HUES6 (cell line): ENCODE results near the gene UTP3.
A peak's percentile ranks its signal among the peaks of the same experiment; 100 is the strongest.
"Not testable (repeated sequence)": the region's sequence is repeated elsewhere in the genome, so short reads cannot be mapped to it uniquely, and the experiment has no call there.

Experiments
- H3K27ac ChIP-seq: 2 replicates; pipeline ENCODE4 v1.7.0; 2013; ENCODE audit warnings: low read depth, mild to moderate bottlenecking, low read length, inconsistent platforms
- H3K27me3 ChIP-seq: 2 replicates; pipeline ENCODE4 v1.6.1; 2013; ENCODE audit warnings: low read length; ENCODE audit not compliant: control insufficient read depth, insufficient read depth
- H3K36me3 ChIP-seq: 2 replicates; pipeline ENCODE4 v1.6.1; 2013; ENCODE audit warnings: low read length; ENCODE audit not compliant: control insufficient read depth, insufficient read depth
- H3K4me1 ChIP-seq: 2 replicates; pipeline ENCODE4 v1.6.1; 2013; ENCODE audit warnings: low read length; ENCODE audit not compliant: control insufficient read depth, insufficient read depth
- H3K4me3 ChIP-seq: 2 replicates; pipeline ENCODE4 v1.5.1; 2013; ENCODE audit warnings: low read depth, low read length
- H3K9ac ChIP-seq: one replicate; pipeline ENCODE4 v1.6.1; 2013; ENCODE audit warnings: mild to moderate bottlenecking, low read length
- H3K9me3 ChIP-seq: 2 replicates; pipeline ENCODE4 v1.6.1; 2013; ENCODE audit warnings: low read depth, low read length; ENCODE audit not compliant: control insufficient read depth, insufficient read depth

UTP3 gene

DNA sequence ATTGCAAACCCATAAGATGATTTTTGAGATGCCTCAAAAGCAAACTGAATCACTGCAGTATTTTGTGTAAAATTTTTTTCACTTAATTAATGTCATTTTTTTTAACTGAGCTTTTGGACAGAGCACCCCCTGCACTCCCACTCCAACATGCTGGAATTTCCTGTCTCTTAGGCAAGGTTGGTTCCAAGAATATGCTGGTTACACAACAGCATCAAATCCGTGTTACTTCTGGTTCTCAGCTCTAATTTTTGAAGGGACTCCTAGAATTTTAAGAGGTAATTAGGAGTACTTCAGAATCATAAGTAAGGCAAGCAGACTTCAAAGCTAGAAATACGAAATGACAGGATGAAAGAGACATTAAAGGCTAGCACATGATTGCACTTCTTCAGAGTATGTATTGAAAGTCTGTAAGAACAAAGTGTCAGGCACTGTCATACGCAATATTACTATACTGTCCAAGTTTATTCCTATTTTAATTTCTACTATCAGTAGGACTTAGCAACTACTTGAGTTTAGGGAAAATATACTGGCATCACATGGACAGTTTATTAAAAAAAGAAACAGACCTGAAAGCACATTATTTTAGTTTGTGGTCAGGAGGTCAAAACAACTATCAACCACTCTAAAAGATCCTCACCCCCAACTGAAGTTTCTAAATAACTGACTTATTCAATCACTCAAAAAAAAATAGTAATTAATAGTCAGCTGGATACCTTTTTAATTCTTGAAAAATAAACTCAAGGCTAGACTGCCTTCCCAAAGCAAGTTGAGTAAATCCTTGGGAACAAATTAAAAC lies 20.4 kb upstream of the UTP3 start:
- peaks cover 2% of the 10 kb centered on the region; the same call in 1 of the 2 replicates for H3K27me3 ChIP-seq
- no peaks in the 10 kb centered on the region for H3K4me1 ChIP-seq
- H3K9ac ChIP-seq = no peak overlapping the region
- H3K36me3 ChIP-seq = no peaks in the 10 kb centered on the region
- no peaks in the 10 kb centered on the region for H3K9me3 ChIP-seq
- no peak overlapping the region for H3K4me3 ChIP-seq
- H3K27ac ChIP-seq = no peak overlapping the region

DNA sequence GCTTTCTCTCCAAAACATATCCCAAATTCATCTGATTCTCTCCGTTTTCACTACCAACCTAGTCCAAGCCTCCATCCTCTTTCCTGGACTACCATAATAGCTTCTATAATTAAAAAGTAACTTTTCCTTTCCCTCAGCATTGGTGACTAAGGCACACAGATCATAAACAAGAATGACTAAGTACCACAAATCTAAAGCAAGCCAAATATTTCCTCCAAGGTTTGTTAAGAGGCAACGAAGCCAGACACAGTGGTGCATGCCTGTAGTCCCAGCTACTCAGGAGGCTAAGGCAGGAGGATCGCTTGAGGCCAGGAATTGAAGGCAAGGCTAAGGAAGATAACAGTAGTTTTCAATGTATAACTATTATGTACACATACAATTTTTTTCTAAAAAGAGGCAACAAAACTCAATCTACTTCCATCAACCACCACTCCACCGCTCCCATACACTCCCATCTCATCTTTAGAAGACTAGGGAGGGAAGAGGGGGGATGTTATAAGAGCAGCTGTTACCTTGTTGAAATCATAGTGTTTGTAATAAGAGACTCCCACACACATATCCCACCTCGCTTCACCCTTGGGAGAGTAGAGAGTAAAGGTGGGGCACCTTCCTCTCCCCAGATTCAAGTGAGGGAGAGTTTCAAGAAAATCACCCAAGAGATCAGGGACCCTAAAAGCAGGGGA lies 17.9 kb upstream of the UTP3 start:
- Histone ChIP-seq H3K27ac (no peak overlapping the region), H3K4me1 (no peaks in the 10 kb centered on the region), H3K9ac (no peak overlapping the region), H3K27me3 (peaks cover 2% of the 10 kb centered on the region; the same call in 1 of the 2 replicates), H3K9me3 (no peaks in the 10 kb centered on the region), H3K4me3 (no peak overlapping the region), H3K36me3 (no peaks in the 10 kb centered on the region)

- Histone ChIP-seq H3K4me3 (no peak overlapping the region), H3K36me3 (no peaks in the 10 kb centered on the region), H3K27ac (no peak overlapping the region), H3K9me3 (no peaks in the 10 kb centered on the region), H3K9ac (no peak overlapping the region), H3K27me3 (peaks cover 2% of the 10 kb centered on the region; the same call in 1 of the 2 replicates), H3K4me1 (no peaks in the 10 kb centered on the region)
These were observed 17.2 kb upstream of the UTP3 start for GRCh38 chr4:70671091-70671490.

- no peak overlapping the region for H3K4me3 ChIP-seq
- H3K9me3 ChIP-seq = no peaks in the 10 kb centered on the region
- H3K36me3 ChIP-seq = no peaks in the 10 kb centered on the region
- H3K27ac ChIP-seq = no peak overlapping the region
- H3K4me1 ChIP-seq = no peaks in the 10 kb centered on the region
- peaks cover 2% of the 10 kb centered on the region; the same call in 1 of the 2 replicates for H3K27me3 ChIP-seq
- H3K9ac ChIP-seq = no peak overlapping the region
These were observed 14.1 kb upstream of the UTP3 start for GRCh38 chr4:70674191-70674590.

DNA sequence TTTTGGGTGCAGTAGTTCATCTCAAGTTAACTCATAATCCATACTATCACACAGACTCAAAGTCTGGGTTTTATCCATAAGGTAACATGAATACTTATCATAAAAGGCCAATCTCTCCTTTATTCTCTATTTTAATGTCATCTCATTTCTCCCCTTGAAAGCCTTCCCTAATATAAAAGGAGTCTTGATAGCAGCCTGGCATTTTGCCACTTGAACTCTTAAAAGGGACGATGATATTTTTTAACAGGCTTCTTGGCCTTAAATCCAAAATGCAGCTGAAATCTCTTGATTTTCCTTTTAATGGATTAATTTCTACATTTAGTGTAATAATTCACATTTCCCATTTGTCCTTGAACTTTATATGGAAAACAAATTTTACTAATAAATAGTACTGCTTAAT lies 13.6 kb upstream of the UTP3 start:
- Histone ChIP-seq H3K27me3 (peaks cover 2% of the 10 kb centered on the region; the same call in 1 of the 2 replicates), H3K4me3 (no peak overlapping the region), H3K9me3 (no peaks in the 10 kb centered on the region), H3K27ac (no peak overlapping the region), H3K4me1 (no peaks in the 10 kb centered on the region), H3K9ac (no peak overlapping the region), H3K36me3 (no peaks in the 10 kb centered on the region)

- H3K9me3 ChIP-seq = no peaks in the 10 kb centered on the region
- H3K9ac ChIP-seq = no peak overlapping the region
- H3K4me3 ChIP-seq = no peak overlapping the region
- no peaks in the 10 kb centered on the region for H3K27me3 ChIP-seq
- no peaks in the 10 kb centered on the region for H3K36me3 ChIP-seq
- H3K27ac ChIP-seq = no peak overlapping the region
- no peaks in the 10 kb centered on the region for H3K4me1 ChIP-seq
These were observed 11.7 kb upstream of the UTP3 start for GRCh38 chr4:70676554-70677090.

DNA sequence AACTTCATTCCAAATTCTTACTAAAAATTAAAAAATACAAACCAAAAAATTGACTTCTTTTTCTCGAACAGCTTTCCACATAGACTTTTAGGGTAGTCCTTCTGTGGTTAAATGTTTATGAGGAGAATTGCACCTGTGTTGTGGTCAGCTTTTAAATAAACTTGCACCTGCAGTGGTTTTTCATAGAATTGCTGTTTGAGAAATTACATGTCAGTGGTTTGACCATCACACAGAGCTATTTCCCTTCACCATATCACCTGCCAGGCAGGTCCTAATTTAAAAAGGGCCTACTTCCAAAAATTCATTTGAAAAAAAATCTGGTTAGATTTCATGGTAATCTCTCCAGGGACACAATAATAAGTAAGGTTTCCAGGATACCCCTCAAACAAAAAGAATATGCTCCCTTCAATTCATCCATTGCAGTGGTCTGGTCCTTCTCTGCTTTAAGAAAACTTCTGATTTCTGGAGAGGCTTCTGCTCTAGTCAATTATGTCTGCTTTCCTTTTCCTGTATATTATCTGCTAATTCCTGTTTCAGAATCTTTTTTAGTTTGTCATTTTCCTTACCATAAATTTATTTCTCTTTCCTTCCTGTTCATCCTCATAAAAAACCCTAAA lies 9.8 kb upstream of the UTP3 start:
- Histone ChIP-seq H3K27ac (no peak overlapping the region), H3K4me1 (no peaks in the 10 kb centered on the region), H3K27me3 (no peaks in the 10 kb centered on the region), H3K9me3 (no peaks in the 10 kb centered on the region), H3K36me3 (no peaks in the 10 kb centered on the region), H3K9ac (no peak overlapping the region), H3K4me3 (no peak overlapping the region)

DNA sequence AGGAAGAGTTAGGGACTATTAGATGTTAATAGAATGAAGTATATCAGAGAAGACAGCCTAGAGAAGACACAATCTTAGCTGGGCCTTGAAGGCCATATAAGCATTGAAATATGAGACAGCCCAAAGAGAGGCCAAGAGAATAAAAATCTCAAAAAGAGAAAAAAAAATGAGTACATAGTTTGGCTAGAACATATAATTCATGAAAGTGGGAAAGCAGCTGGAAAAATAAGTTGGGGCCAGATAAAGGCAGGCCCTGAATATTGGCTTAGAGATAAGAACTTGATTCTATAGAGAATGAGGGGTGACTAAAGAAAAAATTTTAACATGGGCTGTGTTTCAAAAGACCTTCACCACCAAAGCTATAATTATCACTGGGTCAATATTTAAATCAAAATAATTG lies 7.4 kb upstream of the UTP3 start:
- Histone ChIP-seq H3K27ac (no peak overlapping the region), H3K4me1 (no peaks in the 10 kb centered on the region), H3K36me3 (no peaks in the 10 kb centered on the region), H3K9me3 (no peaks in the 10 kb centered on the region), H3K9ac (no peak overlapping the region), H3K4me3 (no peak overlapping the region), H3K27me3 (no peaks in the 10 kb centered on the region)

DNA sequence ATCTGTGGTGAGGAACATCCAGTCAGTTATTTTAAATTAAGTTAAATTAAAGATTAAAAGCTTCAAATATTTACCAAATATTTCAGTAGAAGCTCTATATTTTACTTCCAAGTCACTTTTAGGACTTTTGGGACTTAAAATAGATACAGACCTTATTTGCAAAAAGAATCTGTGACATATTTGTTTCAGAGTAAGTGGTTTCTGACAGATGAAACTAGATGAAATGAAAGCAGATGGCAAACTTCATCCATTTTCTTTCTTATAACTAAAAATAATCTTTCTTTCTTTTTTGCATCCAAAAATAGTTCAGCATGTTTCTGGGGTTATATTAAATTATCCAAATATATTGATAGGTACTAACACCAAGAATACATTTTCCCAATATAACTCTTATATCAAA lies 6.6 kb upstream of the UTP3 start:
- Histone ChIP-seq H3K4me3 (no peak overlapping the region), H3K36me3 (no peaks in the 10 kb centered on the region), H3K27me3 (no peaks in the 10 kb centered on the region), H3K9ac (no peak overlapping the region), H3K9me3 (no peaks in the 10 kb centered on the region), H3K4me1 (no peaks in the 10 kb centered on the region), H3K27ac (no peak overlapping the region)

DNA sequence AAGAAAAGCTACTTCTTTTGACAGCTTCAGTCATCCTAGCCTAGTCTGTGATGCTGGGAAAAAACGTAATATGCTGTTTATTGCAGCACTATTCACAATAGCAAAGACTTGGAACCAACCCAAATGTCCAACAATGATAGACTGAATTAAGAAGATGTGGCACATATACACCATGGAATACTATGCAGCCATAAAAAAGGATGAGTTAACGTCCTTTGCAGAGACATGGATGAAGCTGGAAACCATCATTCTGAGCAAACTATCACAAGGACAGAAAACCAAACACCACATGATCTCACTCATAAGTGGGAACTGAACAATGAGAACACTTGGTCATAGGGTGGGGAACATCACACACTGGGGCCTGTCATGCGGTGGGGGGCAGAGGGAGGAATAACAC lies 6.2 kb upstream of the UTP3 start:
- not testable (repeated sequence) for H3K9me3 ChIP-seq, H3K9ac ChIP-seq, H3K4me3 ChIP-seq, H3K4me1 ChIP-seq, H3K36me3 ChIP-seq, H3K27me3 ChIP-seq, H3K27ac ChIP-seq

GRCh38 chr4:70687392-70687791 lies 940 bp upstream of the UTP3 start:
- Histone ChIP-seq H3K27ac (peak overlapping the region; percentile 79; the same call in 1 of the 2 replicates), H3K27me3 (no peaks in the 10 kb centered on the region), H3K36me3 (0 out of 2 replicates have a peak, but pooled peaks cover 5% of the 10 kb centered on the region), H3K9ac (peak overlapping the region; percentile 94), H3K4me1 (peaks cover 7% of the 10 kb centered on the region), H3K9me3 (no peaks in the 10 kb centered on the region), H3K4me3 (peak overlapping the region; percentile 97)
